ENCODE data around the gene IRAG1. TPM values are rescaled to one million over a fixed set of nuclear protein-coding genes. Genes with fewer than 3 reads are reported as not detected.

IRAG1 gene
- total and polyA plus RNA-seq, 2 donors (not counting 1 experiment from before 2014, with no cell fraction given) = 0.27 to 0.32 TPM

DNA sequence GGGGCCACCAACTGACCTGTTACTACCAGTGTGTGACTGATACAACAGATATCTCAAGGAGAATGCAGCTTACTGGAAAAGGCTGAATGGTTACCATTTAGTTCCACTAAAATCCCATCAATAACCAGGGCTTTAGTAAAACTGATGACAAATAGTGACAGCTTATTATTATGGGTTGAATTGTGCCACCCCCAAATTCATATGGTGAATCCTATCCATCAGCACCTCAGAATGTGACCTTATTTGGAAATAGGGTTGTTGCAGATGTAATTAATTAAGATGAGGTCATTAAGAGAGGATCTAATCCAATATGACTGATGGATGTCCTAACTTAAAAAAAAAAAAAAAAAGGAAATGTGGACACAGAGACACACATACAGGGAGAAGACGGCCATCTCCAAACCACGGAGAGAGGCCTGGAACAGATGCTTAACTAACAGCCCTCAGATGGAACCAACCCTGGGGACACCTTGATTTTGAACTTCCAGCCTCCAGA is 27.4 kb upstream of the IRAG1 start:
- TF ChIP-seq, protein P1, sequence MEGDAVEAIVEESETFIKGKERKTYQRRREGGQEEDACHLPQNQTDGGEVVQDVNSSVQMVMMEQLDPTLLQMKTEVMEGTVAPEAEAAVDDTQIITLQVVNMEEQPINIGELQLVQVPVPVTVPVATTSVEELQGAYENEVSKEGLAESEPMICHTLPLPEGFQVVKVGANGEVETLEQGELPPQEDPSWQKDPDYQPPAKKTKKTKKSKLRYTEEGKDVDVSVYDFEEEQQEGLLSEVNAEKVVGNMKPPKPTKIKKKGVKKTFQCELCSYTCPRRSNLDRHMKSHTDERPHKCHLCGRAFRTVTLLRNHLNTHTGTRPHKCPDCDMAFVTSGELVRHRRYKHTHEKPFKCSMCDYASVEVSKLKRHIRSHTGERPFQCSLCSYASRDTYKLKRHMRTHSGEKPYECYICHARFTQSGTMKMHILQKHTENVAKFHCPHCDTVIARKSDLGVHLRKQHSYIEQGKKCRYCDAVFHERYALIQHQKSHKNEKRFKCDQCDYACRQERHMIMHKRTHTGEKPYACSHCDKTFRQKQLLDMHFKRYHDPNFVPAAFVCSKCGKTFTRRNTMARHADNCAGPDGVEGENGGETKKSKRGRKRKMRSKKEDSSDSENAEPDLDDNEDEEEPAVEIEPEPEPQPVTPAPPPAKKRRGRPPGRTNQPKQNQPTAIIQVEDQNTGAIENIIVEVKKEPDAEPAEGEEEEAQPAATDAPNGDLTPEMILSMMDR (IDR thresholded peaks at IDR 0.05) = no peak
- TF ChIP-seq EZH2 (IDR thresholded peaks at IDR 0.05; ENCODE audit: borderline replicate concordance, insufficient read depth, low read depth, low read length, poor library complexity, severe bottlenecking) = no peak
- Histone ChIP-seq H2AFZ (ENCODE audit: insufficient read depth, low read depth, low read length, poor library complexity, severe bottlenecking) (no peak overlapping the region), H3K9me3 (ENCODE audit: control extremely low read depth in 1 of 3, control insufficient read depth in 2 of 3, insufficient read depth in 1 of 3, low read length in 2 of 3) (peaks cover 0 to 3% (median 2%) of the 10 kb centered on the region in 3 donors), H3K9ac (ENCODE audit: low read length) (no peak overlapping the region), H3K27me3 (replicated peaks in 1 of 4; ENCODE audit: control extremely low read depth in 1 of 4, control insufficient read depth in 3 of 4, insufficient read depth in 4 of 4, low read length in 3 of 4) (no peaks in the 10 kb centered on the region), H3K79me2 (ENCODE audit: control insufficient read depth, insufficient read depth, low read length) (no peaks in the 10 kb centered on the region), H3K27ac (ENCODE audit: low read length in 2 of 2) (no peak overlapping the region), H3K4me1 (ENCODE audit: control insufficient read depth in 2 of 2, insufficient read depth in 2 of 2, low read length in 2 of 2) (peaks cover 4 to 8% of the 10 kb centered on the region in 2 donors), H3K36me3 (replicated peaks in 1 of 2; ENCODE audit: control extremely low read depth in 1 of 2, control insufficient read depth in 1 of 2, extremely low read depth in 1 of 2, insufficient read depth in 2 of 2, low read length in 1 of 2) (no peaks in the 10 kb centered on the region), H3K4me2 (replicated peaks; ENCODE audit: low read depth, low read length, poor library complexity, severe bottlenecking) (no peak overlapping the region), H3K4me3 (ENCODE audit: control extremely low read depth in 1 of 5, extremely low read depth in 1 of 5, insufficient read depth in 1 of 5, low read depth in 2 of 5, low read length in 4 of 5) (no peak overlapping the region), H4K20me1 (ENCODE audit: control insufficient read depth, insufficient read depth, low read length, poor library complexity, severe bottlenecking) (no peaks in the 10 kb centered on the region)
- ChIA-PET POLR2A (interaction anchor here (0.7 kb wide), 1 partner anchor 220 kb away, joined by 3 read pairs; no protein-coding TSS in a partner anchor), CTCF (interaction anchor here (0.7 to 1.1 kb wide), 2 partner anchors 65 to 308 kb away, joined by 3 read pairs; no protein-coding TSS in a partner anchor)
- no CpG with 5 or more reads among the region's 2 CpGs for WGBS (ENCODE audit: insufficient coverage)
- DNase-seq = no peak
- no peak overlapping the region for H3K4me3 Mint-ChIP-seq
- ATAC-seq (ENCODE audit: low read depth) = no peak
- intact Hi-C loops (cut with micrococcal nuclease) = no loop called here
- H3K4me1 Mint-ChIP-seq = peaks cover 11% of the 10 kb centered on the region
- peaks cover 3% of the 10 kb centered on the region for H3K27me3 Mint-ChIP-seq
- no peak overlapping the region for H3K27ac Mint-ChIP-seq
- H3K9me3 Mint-ChIP-seq (ENCODE audit: insufficient read depth) = peaks cover 2% of the 10 kb centered on the region

DNA sequence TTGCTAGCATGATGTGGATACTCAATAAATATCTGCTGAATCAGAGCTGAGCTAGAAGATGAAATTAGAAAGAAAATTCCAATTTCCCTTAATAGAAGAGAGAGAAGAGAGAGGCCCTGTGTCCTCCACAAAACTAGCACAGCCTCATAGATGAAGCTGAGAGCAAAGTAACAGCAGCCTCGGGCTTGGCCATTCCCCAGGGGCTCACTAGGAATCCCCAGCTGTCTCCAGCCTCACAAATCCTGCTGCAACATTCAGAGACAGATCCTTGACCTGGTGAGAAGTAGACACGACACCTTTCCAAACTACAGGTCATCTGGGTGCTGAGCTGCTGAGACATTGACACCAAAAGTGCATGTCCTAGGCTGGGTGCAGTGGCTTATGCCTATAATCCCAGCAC is 26.1 kb upstream of the IRAG1 start:
- Mint-ChIP-seq H3K9me3 (ENCODE audit: insufficient read depth) (no peaks in the 10 kb centered on the region), H3K4me1 (peaks cover 3% of the 10 kb centered on the region), H3K4me3 (no peak overlapping the region), H3K27me3 (peaks cover 3% of the 10 kb centered on the region), H3K27ac (no peak overlapping the region)
- no peak overlapping the region for H2AFZ ChIP-seq (ENCODE audit: insufficient read depth, low read depth, low read length, poor library complexity, severe bottlenecking)
- no peaks in the 10 kb centered on the region for H3K36me3 ChIP-seq (replicated peaks in 1 of 2; ENCODE audit: control extremely low read depth in 1 of 2, control insufficient read depth in 1 of 2, extremely low read depth in 1 of 2, insufficient read depth in 2 of 2, low read length in 1 of 2)
- no peaks in the 10 kb centered on the region for H3K4me1 ChIP-seq (ENCODE audit: control insufficient read depth in 2 of 2, insufficient read depth in 2 of 2, low read length in 2 of 2)
- H3K9me3 ChIP-seq (ENCODE audit: control extremely low read depth in 1 of 3, control insufficient read depth in 2 of 3, insufficient read depth in 1 of 3, low read length in 2 of 3) = no peaks in the 10 kb centered on the region
- TF ChIP-seq EZH2 (IDR thresholded peaks at IDR 0.05; ENCODE audit: borderline replicate concordance, insufficient read depth, low read depth, low read length, poor library complexity, severe bottlenecking) = no peak
- TF ChIP-seq, protein P1 (IDR thresholded peaks at IDR 0.05) = no peak
- intact Hi-C loops (cut with micrococcal nuclease) = no loop called here
- no peak overlapping the region for H3K27ac ChIP-seq (ENCODE audit: low read length in 2 of 2)
- no peaks in the 10 kb centered on the region for H3K27me3 ChIP-seq (replicated peaks in 1 of 4; ENCODE audit: control extremely low read depth in 1 of 4, control insufficient read depth in 3 of 4, insufficient read depth in 4 of 4, low read length in 3 of 4)
- no peaks in the 10 kb centered on the region for H3K79me2 ChIP-seq (ENCODE audit: control insufficient read depth, insufficient read depth, low read length)
- ATAC-seq (ENCODE audit: low read depth) (no peak), DNase-seq (no peak)
- no peak overlapping the region for H3K4me2 ChIP-seq (replicated peaks; ENCODE audit: low read depth, low read length, poor library complexity, severe bottlenecking)
- no peak overlapping the region for H3K4me3 ChIP-seq (ENCODE audit: control extremely low read depth in 1 of 5, extremely low read depth in 1 of 5, insufficient read depth in 1 of 5, low read depth in 2 of 5, low read length in 4 of 5)
- ChIA-PET CTCF (interaction anchor here (1.1 kb wide), 1 partner anchor 64 kb away, joined by 3 read pairs; no protein-coding TSS in a partner anchor), POLR2A (no interaction called here)
- H4K20me1 ChIP-seq (ENCODE audit: control insufficient read depth, insufficient read depth, low read length, poor library complexity, severe bottlenecking) = no peaks in the 10 kb centered on the region
- no peak overlapping the region for H3K9ac ChIP-seq (ENCODE audit: low read length)
- 77% methylated on average over 2 of the region's 2 CpGs for WGBS (ENCODE audit: insufficient coverage)

All from B cell (primary cell).